ENCODE data around the gene SAE1.
"Not testable (repeated sequence)": the region's sequence is repeated elsewhere in the genome, so short reads cannot be mapped to it uniquely, and the experiment has no call there.

Gene SAE1

DNA sequence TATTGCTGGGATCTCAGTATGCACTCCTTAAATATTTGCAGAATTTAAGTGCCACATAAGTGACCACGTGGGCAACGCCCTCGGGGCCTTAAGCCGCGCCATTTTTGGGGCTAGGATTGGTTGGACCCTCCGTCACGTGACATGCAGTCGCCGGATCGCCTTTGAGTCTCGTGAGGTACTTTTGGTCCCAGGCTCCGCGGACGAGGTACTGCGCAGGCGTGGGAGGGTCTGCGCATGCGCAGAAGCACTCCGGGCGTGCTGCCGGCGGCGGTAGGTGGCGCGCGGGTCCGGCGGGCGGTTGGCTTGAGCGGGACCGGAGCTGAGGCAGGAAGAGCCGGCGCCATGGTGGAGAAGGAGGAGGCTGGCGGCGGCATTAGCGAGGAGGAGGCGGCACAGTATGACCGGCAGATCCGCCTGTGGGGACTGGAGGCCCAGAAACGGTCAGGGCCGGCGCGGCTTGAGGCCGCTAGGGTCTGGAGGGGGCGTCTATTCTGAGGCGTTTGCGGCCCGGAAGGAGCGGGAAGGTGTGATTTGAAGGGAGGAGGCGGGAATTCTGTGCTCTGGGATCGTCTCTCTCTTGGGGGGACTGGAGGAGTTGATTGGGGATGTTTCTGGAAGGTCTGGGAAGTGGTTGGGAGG lies at the start of gene SAE1:
SAE1 (plus strand) TSS at position 247 of the 639 bp plus-strand sequence; CDS start at position 343, 96 bp downstream.
- DNase-seq (ENCODE audit: low read depth) = peak; percentile 88

- DNase-seq (ENCODE audit: low read depth) = no peak
Measured at GRCh38 chr19:47081095-47081494, 49.5 kb upstream of the SAE1 start.

GRCh38 chr19:47082493-47082892 lies 48.1 kb upstream of the SAE1 start:
- DNase-seq (ENCODE audit: low read depth) = no peak

DNA sequence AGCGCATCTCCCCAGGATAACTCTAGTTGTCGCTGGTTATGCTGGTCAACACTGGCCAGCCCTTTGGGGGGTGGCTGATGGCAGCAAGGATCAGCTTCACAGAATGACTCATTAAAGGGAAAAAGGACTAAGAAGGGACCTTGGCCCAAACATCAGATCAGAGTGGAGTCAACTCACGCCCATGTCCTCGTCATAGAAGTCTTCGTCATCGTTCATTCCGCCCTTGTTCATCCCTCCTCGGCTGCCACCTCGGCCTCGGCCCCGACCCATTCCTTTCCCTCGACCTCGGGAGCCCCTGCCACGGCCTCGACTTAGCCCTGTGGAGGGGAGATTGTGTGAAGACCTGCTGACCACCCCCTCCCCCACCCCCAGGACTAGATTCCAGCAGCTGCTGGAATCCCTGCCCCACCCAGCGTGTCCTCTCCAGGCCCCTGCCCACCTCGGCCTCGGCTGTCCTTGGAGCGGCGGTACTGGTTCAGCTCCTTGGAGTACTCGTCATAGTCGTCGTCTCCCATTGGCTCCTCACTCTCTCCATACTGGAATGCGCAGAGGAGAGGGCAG lies 45.7 kb upstream of the SAE1 start:
- no peak for DNase-seq (ENCODE audit: low read depth)

- no peak for DNase-seq (ENCODE audit: low read depth)
Measured at GRCh38 chr19:47086280-47086679, 44.4 kb upstream of the SAE1 start.

- no peak for DNase-seq (ENCODE audit: low read depth)
Measured at GRCh38 chr19:47089767-47090350, 40.8 kb upstream of the SAE1 start.

- DNase-seq (ENCODE audit: low read depth) = no peak
Measured at GRCh38 chr19:47093254-47093653, 37.4 kb upstream of the SAE1 start.

GRCh38 chr19:47093841-47094240 lies 36.8 kb upstream of the SAE1 start:
- DNase-seq (ENCODE audit: low read depth) = peak; percentile 21

- no peak for DNase-seq (ENCODE audit: low read depth)
Measured at GRCh38 chr19:47094557-47095475, 35.8 kb upstream of the SAE1 start.

GRCh38 chr19:47095476-47096099 lies 35.0 kb upstream of the SAE1 start:
- DNase-seq (ENCODE audit: low read depth) = no peak

DNA sequence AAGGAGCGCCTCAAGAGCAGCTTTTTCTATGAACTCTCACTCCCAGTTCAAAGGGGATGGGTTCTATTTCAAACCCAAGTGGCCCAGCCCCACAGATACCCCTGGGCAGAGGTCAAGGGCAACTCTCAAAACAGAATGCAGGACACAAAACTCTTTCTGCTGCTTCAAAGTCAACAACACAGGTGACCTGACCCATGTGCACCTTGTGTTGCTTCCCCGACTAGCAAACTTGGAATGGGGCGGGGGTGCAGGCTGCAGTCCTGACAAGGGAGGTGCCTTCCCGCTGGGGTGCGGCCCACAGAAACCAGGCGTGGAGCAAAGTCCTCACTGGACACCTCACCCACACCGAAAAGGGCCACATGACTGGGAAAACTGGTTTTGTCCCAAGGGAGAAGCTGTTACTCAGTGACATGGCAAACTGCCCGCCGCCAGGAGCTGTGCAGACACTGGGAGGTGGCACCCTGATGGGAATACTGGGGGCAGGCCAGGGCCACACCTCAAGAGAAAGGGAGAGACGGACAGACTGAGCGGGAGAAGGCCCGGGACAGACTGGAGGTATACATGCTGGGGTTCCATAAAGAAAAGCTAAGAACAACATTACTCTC lies 34.4 kb upstream of the SAE1 start:
- DNase-seq (ENCODE audit: low read depth) = no peak

DNA sequence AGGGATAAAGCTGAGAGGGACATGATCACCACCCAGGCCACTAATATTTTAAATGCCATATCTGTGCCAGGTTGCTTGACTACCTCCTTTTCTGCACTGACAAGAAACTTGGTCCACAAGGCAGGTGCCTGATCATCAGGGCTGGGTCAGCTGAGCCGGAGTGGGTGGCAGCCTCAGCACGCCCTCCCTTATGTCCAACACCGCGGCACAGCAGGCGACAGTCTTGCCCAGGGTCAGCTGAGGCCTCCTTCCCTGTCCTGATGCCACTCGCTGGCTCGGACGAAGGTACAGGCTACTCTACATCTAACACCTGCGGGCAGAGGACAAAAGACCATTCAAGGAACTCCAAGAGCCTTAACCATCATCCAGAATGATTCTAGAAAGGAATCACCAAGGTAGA lies 33.9 kb upstream of the SAE1 start:
- DNase-seq (ENCODE audit: low read depth) = no peak

GRCh38 chr19:47097396-47098201 lies 33.0 kb upstream of the SAE1 start:
- no peak for DNase-seq (ENCODE audit: low read depth)

- no peak for DNase-seq (ENCODE audit: low read depth)
Measured at GRCh38 chr19:47098608-47099007, 32.0 kb upstream of the SAE1 start.

DNA sequence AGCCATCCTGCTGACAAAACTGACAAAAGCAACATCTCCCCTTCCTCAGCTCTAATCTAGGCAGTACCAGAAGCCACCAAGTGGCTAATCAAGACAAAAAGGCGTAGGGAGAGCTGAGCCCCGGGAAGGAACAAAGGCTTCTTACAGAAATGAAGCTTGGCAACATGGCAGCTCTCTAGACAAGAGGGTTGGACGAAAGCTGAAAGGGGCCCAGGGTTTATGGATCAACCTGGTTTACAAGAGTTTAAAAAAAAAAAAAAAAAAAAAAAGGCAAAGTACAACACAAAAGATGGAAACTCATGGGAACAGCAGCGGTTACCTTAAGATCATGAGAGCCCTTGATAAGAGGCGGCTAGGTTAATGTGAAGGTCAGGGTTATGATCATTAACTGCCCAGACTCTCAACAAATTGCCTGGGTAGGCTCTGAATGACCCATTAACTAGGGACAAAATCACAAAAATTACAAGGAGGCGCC lies 31.0 kb upstream of the SAE1 start:
- no peak for DNase-seq (ENCODE audit: low read depth)

DNA sequence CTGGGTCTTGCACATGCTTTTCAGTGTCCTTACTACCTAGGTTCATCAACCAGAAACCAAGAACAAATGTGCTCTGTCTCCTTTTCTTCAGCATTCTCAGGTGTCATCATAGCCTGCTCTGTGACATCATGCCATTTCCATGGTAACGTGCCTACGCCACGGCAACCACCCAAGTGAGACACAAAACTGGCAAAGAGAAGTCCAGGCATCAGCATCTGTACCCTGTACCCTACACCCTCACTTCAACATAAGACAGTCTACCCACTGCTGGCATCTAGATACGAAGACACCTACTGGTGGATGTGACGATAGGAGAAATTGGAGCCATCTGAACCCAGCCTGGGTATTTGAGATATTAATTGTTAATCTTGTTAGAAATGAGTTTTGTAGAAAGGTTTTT lies 30.3 kb upstream of the SAE1 start:
- no peak for DNase-seq (ENCODE audit: low read depth)

DNA sequence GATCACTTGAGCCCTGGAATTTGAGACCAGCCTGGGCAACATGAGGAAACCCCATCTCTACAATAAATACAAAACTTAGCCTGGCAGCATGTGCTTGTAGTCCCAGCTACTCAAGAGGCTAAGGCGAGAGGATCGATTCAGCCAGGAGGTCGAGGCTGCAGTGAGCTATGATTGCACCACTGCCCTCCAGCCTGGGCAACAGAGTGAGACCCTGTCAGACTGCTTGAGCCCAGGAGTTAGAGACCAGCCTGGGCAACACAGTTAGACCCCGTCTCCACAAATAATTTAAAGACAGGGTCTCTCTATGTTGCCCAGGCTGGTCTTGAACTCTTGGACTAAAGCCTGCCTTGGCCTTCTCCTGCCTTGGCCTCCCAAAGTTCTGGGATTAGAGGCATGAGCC lies 29.5 kb upstream of the SAE1 start:
- not testable (repeated sequence) for DNase-seq (ENCODE audit: low read depth)

- DNase-seq (ENCODE audit: low read depth) = no peak
Measured at GRCh38 chr19:47102346-47103060, 28.1 kb upstream of the SAE1 start.

- DNase-seq (ENCODE audit: low read depth) = no peak
Measured at GRCh38 chr19:47104680-47105079, 26.0 kb upstream of the SAE1 start.

DNA sequence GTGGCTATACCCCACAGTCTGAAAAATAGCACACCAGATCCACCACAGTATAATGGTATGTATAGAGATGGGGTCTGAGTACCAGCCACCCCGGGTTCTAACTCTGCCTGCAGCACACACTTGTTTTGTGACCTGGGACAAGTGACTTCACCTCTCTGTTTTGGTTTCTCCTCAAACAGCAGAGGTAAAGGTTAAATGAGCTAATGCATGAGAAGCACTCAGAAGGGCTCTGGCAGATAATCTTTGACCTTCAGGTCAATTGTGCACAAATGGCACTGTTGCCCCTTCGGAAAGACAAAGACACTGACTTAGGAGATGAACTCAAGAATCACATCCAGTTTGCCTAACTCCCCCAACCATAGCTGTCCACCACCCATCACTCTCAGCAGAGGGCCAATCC lies 24.8 kb upstream of the SAE1 start:
- no peak for DNase-seq (ENCODE audit: low read depth)
